IMR-90 (cell line): Measurements from ENCODE around the gene NEAT1.

Experiments used
- CTCF ChIP-seq: conservative IDR thresholded peaks from 2 replicates; pipeline ENCODE4 v1.5.1; 2012; ENCODE audit warnings: mild to moderate bottlenecking, low read depth, low read length, improper control_type of control experiment
- POLR2A ChIP-seq: IDR thresholded peaks from 2 replicates; pipeline ENCODE4 v1.6.1; 2012; ENCODE audit warnings: mild to moderate bottlenecking, low read depth, low read length
- RAD21 ChIP-seq: IDR thresholded peaks from 2 replicates; pipeline ENCODE4 v1.6.1; 2012; ENCODE audit warnings: low read length, improper control_type of control experiment
- SMC3 ChIP-seq: fragments of 150-350 bp; IDR thresholded peaks from 2 replicates; pipeline ENCODE4 v1.6.1; 2016; ENCODE audit warnings: low read depth, mild to moderate bottlenecking, antibody characterized with exemption, low read length, moderate library complexity

GRCh38 chr11:65493367-65494176 is 71.0 kb downstream of the NEAT1 start:
- TF ChIP-seq CTCF = no peak
- peak; percentile 25; the same call in 1 of the 2 replicates for TF ChIP-seq POLR2A
- peak; percentile 30; the same call in 1 of the 2 replicates for TF ChIP-seq RAD21
- 0 out of 2 replicates have a peak, but pooled peaks have one; percentile 7 for TF ChIP-seq SMC3
